Upper lobe of left lung (tissue), 6 donors: ENCODE data around the gene PLCB1. TPM values are rescaled to one million over a fixed set of nuclear protein-coding genes. Genes with fewer than 3 reads are reported as not detected.

Source experiments
- ATAC-seq, 2 donors: fragments of 200-7000 bp; cut with Tn5 transposase; one replicate each; pipeline ENCODE4 v1.9.1; 2022; ENCODE audit warnings: mild to moderate bottlenecking in 2 of 2, moderate library complexity in 2 of 2; ENCODE audit not compliant: low FRiP score in 2 of 2
- DNase-seq, 2 donors: peaks; one replicate each; pipeline ENCODE4 v3.0.0-alpha.2; 2019 to 2020
- H3K27ac ChIP-seq, 4 donors: fragments of 200-600 bp; sonication (generic); one replicate each; pipeline ENCODE4 v1.5.1; 2016 to 2019
- H3K27me3 ChIP-seq, 4 donors: fragments of 200-600 bp; sonication (generic); one replicate each; pipeline ENCODE4 v1.5.1; 2017 to 2019
- H3K36me3 ChIP-seq, 4 donors: fragments of 200-600 bp; sonication (generic); one replicate each; pipeline ENCODE4 v1.5.1; 2016 to 2019
- H3K4me1 ChIP-seq, 4 donors: fragments of 200-600 bp; sonication (generic); one replicate each; pipeline ENCODE4 v1.5.1; 2018 to 2019
- H3K4me3 ChIP-seq, 4 donors: fragments of 200-600 bp; sonication (generic); one replicate each; pipeline ENCODE4 v1.5.1; 2017 to 2019; ENCODE audit warnings: mild to moderate bottlenecking in 2 of 4, moderate library complexity in 1 of 4
- H3K9me3 ChIP-seq, 4 donors: fragments of 200-600 bp; sonication (generic); one replicate each; pipeline ENCODE4 v1.5.1; 2018 to 2019
- CTCF ChIP-seq, 6 experiments: fragments of 450-650 bp in 4 of 6; fragments of 200-600 bp in 2 of 6; sonication (generic) in 2 of 6; IDR thresholded peaks; one replicate each; pipeline ENCODE4 v1.5.1; 2016 to 2019; ENCODE audit warnings: antibody characterized with exemption in 6 of 6
- EP300 ChIP-seq, 4 donors: sonication (generic); formaldehyde crosslinking; IDR thresholded peaks; one replicate each; pipeline ENCODE4 v1.5.1; 2017; ENCODE audit warnings: antibody characterized with exemption in 4 of 4, control low read depth in 2 of 4
- POLR2A ChIP-seq, 4 donors: fragments of 450-650 bp; IDR thresholded peaks; one replicate each; pipeline ENCODE4 v1.5.1; 2016 to 2017; ENCODE audit warnings: antibody characterized with exemption in 4 of 4, mild to moderate bottlenecking in 2 of 4
- POLR2AphosphoS5 ChIP-seq, 2 donors: sonication (generic); formaldehyde crosslinking; IDR thresholded peaks; one replicate each; pipeline ENCODE4 v1.5.1; 2017; ENCODE audit warnings: antibody characterized with exemption in 2 of 2
- WGBS, 2 donors: methylation state at CpG; one replicate each; pipeline ENCODE4 v1.1.5; 2017 to 2018; 5-methylcytosine and 5-hydroxymethylcytosine counted together
- total RNA-seq, 6 donors: library from RNA; depleted of rRNA in 4 of 6; stranded (reverse); fragments of >200 nt in 4 of 6; gene quantifications; one replicate each; pipeline versions ENCODE4 v1.1.0 to v1.2.1, GENCODE V29; 2016 to 2021
- donor health status: DM: no; HTN: no; CAD: no; lungs with moderate emphysema.
- donor health status: DM: no; HTN: yes; CAD: no; lungs with severe emphysema.

PLCB1 gene
- total RNA-seq, 6 donors from 2014 or later = 4.8 to 26.2 (median 10.7) TPM

DNA sequence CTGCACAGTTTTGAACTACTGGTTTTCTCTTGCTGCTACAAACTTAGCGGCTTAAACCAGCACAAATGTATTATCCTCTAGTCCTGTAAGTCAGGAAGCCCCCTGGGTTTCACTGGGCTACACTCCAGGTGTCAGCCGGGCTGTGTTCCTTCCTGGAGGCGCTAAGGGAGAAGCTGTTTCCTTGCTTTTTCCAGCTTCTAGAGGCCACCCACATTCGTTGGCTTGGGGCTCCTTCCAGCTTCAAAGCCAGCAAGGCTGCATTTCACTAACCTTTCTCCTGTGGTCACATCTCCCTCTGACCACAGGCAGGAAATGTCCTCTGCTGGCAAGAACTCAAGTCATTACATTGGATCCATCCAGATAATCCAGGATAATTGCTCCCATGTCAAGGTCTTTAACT lies 586.2 kb downstream of the PLCB1 start:
- no peak overlapping the region for H3K4me3 ChIP-seq
- no peak for ATAC-seq
- DNase-seq = no peak
- no peaks in the 10 kb centered on the region for H3K27me3 ChIP-seq
- no peak overlapping the region for H3K27ac ChIP-seq
- no peaks in the 10 kb centered on the region for H3K36me3 ChIP-seq
- 72 to 86% methylated on average over 4 of the region's 4 CpGs for WGBS, 2 donors
- H3K4me1 ChIP-seq = no peaks in the 10 kb centered on the region
- TF ChIP-seq EP300 (IDR thresholded peaks at IDR 0.05) (no peak), CTCF (IDR thresholded peaks at IDR 0.05) (no peak), POLR2AphosphoS5 (IDR thresholded peaks at IDR 0.05) (no peak), POLR2A (IDR thresholded peaks at IDR 0.05) (no peak)
- H3K9me3 ChIP-seq = no peaks in the 10 kb centered on the region

GRCh38 chr20:8720089-8720488 lies 588.0 kb downstream of the PLCB1 start:
- Histone ChIP-seq H3K4me3 (no peak overlapping the region), H3K9me3 (no peaks in the 10 kb centered on the region), H3K4me1 (no peaks in the 10 kb centered on the region), H3K27ac (no peak overlapping the region), H3K36me3 (no peaks in the 10 kb centered on the region), H3K27me3 (no peaks in the 10 kb centered on the region)
- DNase-seq = no peak
- 35 to 38% methylated on average over 4 of the region's 4 CpGs for WGBS, 2 donors
- TF ChIP-seq EP300 (IDR thresholded peaks at IDR 0.05) (no peak), POLR2A (IDR thresholded peaks at IDR 0.05) (no peak), POLR2AphosphoS5 (IDR thresholded peaks at IDR 0.05) (no peak), CTCF (IDR thresholded peaks at IDR 0.05) (no peak)
- ATAC-seq = peak in 1 of 2 donors; percentile 39

DNA sequence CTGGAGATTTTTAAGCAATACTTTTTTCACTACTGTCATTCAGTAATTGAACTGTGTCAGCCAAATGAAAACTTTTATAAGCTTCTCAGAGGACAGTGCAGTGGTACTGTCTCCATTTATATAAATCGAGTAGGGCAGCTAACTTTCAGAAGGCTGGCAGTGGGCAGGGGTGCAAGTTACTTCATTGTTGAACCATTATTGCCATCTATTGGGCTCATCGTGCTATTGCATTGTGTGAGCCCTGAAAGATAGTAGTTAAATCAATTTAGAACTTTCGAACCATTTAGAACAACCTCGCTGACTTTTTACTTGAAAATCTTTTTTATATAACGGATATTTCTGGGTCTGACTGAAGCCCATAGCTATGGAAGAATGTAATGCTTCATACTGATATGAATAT lies 589.0 kb downstream of the PLCB1 start:
- no peak for TF ChIP-seq EP300 (IDR thresholded peaks at IDR 0.05)
- TF ChIP-seq CTCF (IDR thresholded peaks at IDR 0.05) = peak; percentile 43 to 67 (median 58)
- no peaks in the 10 kb centered on the region for H3K9me3 ChIP-seq
- H3K36me3 ChIP-seq = no peaks in the 10 kb centered on the region
- no peak overlapping the region for H3K4me3 ChIP-seq
- no peaks in the 10 kb centered on the region for H3K27me3 ChIP-seq
- H3K4me1 ChIP-seq = no peaks in the 10 kb centered on the region
- DNase-seq = no peak
- ATAC-seq = peak in 1 of 2 donors; percentile 91
- no peak overlapping the region for H3K27ac ChIP-seq
- 27 to 31% methylated on average over 5 of the region's 5 CpGs for WGBS, 2 donors

DNA sequence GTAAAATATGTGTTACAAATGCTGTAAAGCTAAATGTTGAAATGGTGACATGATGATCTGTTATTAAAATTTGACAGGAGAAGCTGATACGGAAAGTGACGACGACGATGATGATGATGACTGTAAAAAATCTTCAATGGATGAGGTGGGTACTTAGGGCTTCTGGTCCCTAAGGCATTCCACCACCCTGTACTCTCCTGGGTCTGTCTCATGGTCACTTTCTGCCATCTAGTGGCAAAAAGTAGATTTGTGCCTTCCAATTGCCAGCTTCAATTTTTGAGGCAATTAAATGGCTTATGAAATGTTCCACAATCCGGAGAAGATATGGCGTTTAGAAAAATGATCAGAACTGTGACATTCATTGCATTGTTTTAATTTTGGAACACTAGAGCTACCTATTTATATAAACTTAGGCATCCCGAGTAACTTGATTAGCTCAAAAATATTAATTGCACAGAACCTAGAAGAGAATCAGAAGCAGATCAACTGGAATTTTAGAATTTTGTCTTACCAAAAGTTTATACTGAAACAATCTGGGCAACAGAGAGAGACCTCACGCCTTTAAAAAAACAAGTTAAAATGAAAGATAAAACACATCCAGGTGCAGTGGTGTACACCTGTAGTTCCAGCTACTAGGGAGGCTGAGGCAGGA lies 590.3 kb downstream of the PLCB1 start:
- H3K4me1 ChIP-seq = no peaks in the 10 kb centered on the region
- H3K9me3 ChIP-seq = no peaks in the 10 kb centered on the region
- H3K36me3 ChIP-seq = no peaks in the 10 kb centered on the region
- ATAC-seq (peak in 1 of 2 donors; percentile 84), DNase-seq (no peak)
- TF ChIP-seq POLR2AphosphoS5 (IDR thresholded peaks at IDR 0.05) = no peak
- peak; percentile 61 to 80 (median 72) for TF ChIP-seq CTCF (IDR thresholded peaks at IDR 0.05)
- no peaks in the 10 kb centered on the region for H3K27me3 ChIP-seq
- H3K4me3 ChIP-seq = no peak overlapping the region
- WGBS, 2 donors = 31 to 32% methylated on average over 8 of the region's 8 CpGs
- no peak overlapping the region for H3K27ac ChIP-seq

GRCh38 chr20:8723296-8723695 lies 591.2 kb downstream of the PLCB1 start:
- H3K4me1 ChIP-seq = no peaks in the 10 kb centered on the region
- H3K27ac ChIP-seq = no peak overlapping the region
- DNase-seq = no peak
- H3K27me3 ChIP-seq = no peaks in the 10 kb centered on the region
- no peaks in the 10 kb centered on the region for H3K36me3 ChIP-seq
- no peak overlapping the region for H3K4me3 ChIP-seq
- ATAC-seq = no peak
- TF ChIP-seq POLR2AphosphoS5 (IDR thresholded peaks at IDR 0.05) = no peak
- TF ChIP-seq CTCF (IDR thresholded peaks at IDR 0.05) = no peak
- no peak for TF ChIP-seq EP300 (IDR thresholded peaks at IDR 0.05)
- no peak for TF ChIP-seq POLR2A (IDR thresholded peaks at IDR 0.05)
- no peaks in the 10 kb centered on the region for H3K9me3 ChIP-seq
